Putamen (tissue), 1 donor: ENCODE measurements around the gene IGFL2.
"Not testable (repeated sequence)": the region's sequence is repeated elsewhere in the genome, so short reads cannot be mapped to it uniquely, and the experiment has no call there.

Experiments used
- DNase-seq: peaks from one replicate; pipeline ENCODE4 v3.0.0-alpha.2; 2016; ENCODE audit warnings: low spot score

IGFL2 gene

GRCh38 chr19:46142294-46142693 is 5.7 kb upstream of the IGFL2 start:
- no peak for DNase-seq

GRCh38 chr19:46144756-46145155 is 3.3 kb upstream of the IGFL2 start:
- DNase-seq: no peak

DNA sequence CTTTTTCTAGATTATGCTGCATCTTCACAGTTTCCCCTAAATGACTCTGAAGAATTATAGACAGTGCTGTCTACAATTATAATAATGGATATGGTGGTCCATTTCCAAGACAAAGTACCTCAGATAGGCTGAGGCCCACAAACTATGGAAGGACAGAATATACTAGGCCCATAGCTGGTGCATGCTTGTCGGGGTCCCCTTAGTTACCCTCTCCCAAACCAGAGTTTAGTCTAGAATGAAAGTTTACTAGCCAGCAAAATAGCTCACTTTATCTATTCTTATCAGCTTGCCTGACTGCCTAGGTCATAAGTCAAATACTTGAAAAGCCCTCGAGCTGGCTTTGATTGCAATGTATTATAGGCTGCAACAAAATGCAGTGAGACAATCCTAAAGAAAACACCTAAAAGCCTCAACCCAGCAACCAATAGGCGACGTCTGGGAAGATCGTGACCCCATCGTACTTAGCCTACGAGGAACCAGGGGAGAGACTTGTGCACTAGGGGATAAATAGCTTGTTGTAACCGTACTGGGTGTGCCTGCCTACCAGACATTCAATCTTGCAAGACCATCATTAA is 785 bp upstream of the IGFL2 start:
- DNase-seq: no peak

GRCh38 chr19:46150606-46151005 is 2.6 kb downstream of the IGFL2 start:
- no peak for DNase-seq

DNA sequence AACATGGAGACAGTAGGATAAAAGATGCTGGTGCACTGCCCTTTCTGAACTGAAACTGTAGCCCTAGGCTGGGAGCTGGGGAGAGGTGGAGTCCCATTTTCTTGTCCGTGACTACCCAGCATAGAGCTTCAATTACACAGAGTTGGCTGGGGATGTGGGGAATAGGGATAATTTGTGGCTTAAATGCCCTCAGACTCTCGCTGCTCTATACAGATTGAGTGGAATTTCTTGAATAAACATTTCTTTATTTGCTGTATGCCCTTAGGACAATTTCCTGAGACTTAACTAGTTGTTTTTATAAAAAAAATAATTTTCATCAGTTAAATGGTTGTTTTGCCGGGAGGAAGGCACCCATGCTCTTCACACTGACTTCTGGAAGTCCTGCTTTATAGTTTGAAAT is 7.2 kb downstream of the IGFL2 start:
- DNase-seq: no peak

- no peak for DNase-seq
These were observed 11.6 kb downstream of the IGFL2 start for GRCh38 chr19:46159418-46160232.

GRCh38 chr19:46160233-46160775 is 12.3 kb downstream of the IGFL2 start:
- no peak for DNase-seq

DNA sequence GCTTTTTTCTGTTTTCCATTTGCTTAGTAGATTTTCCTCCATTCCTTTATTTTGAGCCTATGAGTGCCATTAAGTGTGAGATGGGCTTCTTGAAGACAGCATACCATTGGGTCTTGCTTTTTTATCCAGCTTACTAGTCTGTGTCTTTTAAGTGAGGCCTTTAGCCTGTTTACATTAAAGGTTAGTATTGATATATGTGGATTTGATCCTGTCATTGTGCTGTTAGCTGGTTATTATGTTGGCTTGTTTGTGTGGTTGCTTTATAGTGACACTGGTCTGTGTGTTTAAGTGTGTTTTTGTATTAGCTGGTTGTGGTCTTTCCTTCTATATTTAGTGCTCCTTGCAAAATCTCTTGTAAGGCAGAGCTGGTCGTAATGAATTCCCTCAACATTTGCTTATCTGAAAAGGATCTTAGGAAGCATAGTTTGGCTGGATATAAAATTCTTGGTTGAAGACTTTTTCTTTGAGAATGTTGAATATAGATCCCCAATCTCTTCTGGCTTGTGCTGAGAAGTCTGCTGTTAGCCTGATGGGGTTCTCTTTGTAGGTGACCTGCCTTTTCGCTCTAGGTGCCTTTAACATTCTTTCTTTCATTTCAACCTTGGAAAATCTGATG is 13.7 kb downstream of the IGFL2 start:
- DNase-seq: not testable (repeated sequence)

DNA sequence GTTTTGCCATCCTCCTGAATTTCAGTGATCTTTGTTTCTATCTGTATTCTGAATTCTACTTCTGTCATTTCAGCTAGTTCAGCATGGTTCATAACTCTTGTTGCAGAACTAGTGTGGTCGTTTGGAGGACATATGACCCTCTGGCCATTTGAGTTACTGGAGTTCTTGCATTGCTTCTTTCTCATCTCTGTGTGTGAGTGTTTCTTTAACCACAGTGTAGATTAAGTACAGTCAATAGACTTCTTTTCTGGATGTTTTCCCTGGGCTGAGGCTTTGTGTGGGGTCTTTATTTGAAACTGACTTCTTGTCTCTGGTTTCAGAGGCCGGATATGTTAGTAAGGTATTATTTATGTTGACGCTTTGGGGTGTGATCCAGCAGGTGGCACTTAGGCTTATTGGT is 14.7 kb downstream of the IGFL2 start:
- no peak for DNase-seq

DNA sequence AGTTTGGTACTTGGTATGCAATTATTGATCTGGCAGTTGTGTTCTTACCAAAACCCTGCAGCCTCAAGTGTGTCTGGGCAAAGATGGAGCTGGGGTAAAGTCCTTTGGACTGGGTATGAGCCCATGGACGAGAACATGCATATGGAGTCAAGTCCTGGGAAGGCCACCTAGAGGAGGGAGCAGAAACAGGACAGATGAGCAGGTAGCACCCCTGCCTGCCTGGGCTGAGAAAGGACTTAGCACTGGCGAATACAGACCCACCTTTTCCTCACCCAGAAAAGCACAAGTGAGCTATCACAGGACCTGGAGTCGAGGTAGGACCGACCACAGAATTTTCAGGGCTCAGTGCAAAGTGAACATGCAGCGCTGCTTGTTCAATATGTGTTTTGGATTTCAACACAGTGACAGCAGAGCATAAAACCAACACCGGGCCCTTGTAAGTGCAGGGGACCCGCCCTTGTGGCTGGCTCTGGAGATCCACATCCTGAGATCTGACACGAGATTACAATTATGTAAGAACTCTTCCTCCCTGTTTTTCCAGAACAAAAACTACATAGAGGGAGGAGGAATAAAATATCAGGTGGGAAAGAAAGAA is 25.9 kb downstream of the IGFL2 start:
- DNase-seq: no peak

GRCh38 chr19:46176116-46176860 is 28.2 kb downstream of the IGFL2 start:
- DNase-seq: no peak

- no peak for DNase-seq
These were observed 31.2 kb downstream of the IGFL2 start for GRCh38 chr19:46179076-46179759.

DNA sequence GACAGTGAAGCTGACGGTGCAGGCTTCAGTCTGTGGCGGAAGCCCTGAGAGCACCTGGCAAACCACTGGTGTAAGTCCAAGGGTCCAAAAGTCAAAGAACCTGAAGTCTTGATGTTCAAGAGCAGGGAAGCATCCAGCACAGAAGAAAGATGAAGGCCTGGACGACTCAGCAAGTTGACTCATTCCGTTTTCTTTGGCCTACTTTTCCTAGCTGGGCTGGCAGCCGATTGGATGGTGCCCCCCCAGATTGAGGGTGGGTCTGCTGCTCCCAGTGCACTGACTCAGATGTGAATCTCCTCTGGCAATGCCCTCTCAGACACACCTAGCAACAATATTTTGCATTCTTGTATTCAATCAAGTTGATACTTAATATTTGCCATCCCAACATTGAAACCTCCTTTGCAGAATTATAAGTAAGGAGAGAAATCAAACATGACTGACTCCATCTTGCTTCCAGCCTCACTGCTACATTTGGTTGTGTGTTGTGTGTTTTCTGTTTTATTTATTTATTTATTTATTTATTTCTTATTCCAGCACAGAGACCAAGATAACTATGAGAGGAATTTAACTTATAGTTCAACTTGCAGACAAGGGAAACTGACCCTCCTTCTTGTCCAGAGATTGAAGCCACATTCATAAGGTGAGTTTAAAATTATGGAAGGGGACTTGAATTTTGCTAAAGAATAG is 32.8 kb downstream of the IGFL2 start:
- no peak for DNase-seq

GRCh38 chr19:46181388-46181779 is 33.3 kb downstream of the IGFL2 start:
- DNase-seq: no peak

DNA sequence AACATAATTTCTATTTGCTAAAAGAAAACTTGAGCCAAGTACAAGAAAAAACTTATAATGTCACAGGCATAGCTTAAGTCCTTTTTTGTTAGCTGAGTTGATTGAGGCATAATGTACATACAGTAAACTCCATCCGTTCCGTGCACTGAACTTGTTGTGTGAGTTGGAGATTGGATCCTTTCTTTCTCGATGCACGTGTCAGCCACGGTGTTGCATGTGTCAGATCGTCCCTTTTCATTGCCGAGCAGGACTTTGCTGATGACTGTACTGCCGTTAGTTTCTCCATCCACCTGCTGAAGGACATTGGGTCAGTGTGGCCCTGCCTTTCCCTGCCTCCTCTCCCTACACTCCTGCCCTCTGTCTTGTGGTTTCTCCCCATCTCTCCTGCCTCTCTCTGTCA is 34.4 kb downstream of the IGFL2 start:
- DNase-seq: no peak

DNA sequence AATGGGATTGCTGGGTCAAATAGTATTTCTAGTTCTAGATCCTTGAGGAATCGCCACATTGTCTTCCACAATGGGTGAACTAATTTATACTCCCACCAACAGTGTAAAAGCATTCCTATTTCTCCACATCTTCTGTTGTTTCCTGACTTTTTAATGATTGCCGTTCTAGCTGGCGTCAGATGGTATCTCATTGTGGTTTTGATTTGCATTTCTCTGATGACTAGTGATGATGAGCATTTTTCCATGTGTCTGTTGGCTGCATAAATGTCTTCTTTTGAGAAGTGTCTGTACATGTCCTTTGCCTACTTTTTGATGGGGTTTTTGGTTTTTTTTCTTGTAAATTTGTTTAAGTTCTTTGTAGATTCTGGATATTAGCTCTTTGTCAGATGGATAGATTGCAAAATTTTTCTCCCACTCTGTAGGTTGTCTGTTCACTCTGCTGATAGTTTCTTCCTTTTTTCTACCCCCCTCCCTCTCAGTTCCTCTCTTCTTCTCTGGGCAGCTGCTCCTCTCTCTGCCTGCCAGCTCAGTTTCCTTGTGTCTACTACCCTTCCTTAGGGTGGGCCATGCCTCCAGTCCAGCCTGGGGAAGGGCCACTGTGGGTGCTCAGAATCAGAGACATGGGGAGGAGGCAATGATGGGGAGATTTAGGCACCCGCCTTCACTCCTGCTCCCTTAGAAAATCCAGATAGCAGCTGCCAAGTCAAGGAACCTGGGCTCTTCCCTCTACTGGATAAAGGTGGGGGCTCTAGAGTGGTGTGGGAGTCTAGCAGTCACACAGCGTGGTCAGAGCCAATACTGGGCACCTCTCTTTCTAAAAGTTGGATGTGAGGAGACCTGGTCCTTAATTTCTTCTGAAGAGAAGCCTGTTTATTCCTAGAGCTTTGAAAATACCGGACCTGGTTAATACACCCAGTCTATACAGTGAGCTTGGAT is 37.0 kb downstream of the IGFL2 start:
- not testable (repeated sequence) for DNase-seq

GRCh38 chr19:46186101-46186716 is 38.2 kb downstream of the IGFL2 start:
- DNase-seq: no peak

- no peak for DNase-seq
These were observed 38.7 kb downstream of the IGFL2 start for GRCh38 chr19:46186717-46187101.
